IPS-18a (cell line): ENCODE data around the gene COL18A1.

Experiments used
- H3K27ac ChIP-seq: one replicate; pipeline ENCODE4 v1.5.1; 2013; ENCODE audit warnings: low read length
- H3K27me3 ChIP-seq: one replicate; pipeline ENCODE4 v1.6.1; 2013; ENCODE audit warnings: mild to moderate bottlenecking, low read length; ENCODE audit not compliant: control insufficient read depth, insufficient read depth
- H3K36me3 ChIP-seq: one replicate; pipeline ENCODE4 v1.6.1; 2013; ENCODE audit warnings: low read depth, low read length; ENCODE audit not compliant: control insufficient read depth
- H3K4me1 ChIP-seq: one replicate; pipeline ENCODE4 v1.6.1; 2013; ENCODE audit warnings: low read depth, low read length; ENCODE audit not compliant: control insufficient read depth
- H3K4me3 ChIP-seq: one replicate; pipeline ENCODE4 v1.5.1; 2013; ENCODE audit warnings: low read length
- H3K9ac ChIP-seq: one replicate; pipeline ENCODE4 v1.6.1; 2013; ENCODE audit warnings: mild to moderate bottlenecking, low read length, moderate library complexity
- H3K9me3 ChIP-seq: one replicate; pipeline ENCODE4 v1.6.1; 2013; ENCODE audit warnings: low read depth, low read length; ENCODE audit not compliant: control insufficient read depth

The COL18A1 gene

DNA sequence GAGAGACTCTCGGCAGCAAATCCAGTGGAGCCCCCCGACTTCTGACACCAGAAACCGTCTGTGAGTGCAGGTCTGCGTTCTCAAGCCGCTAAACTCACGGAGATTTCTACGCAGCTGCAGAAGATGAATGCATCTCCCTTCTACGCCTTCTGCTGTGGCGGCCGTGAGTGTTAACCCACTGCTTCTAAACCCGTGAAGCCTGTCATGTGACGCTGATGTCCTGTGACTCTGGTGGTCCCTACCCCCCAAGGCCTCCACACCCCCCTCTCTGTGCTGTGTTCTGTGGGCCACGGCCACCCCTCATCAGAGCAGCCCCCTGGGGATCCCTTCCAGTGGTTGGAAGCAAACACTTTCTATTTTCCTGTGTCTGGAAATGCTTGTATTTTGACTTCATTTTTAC lies 33.9 kb upstream of the COL18A1 start:
- Histone ChIP-seq H3K4me1 (no peaks in the 10 kb centered on the region), H3K9me3 (no peaks in the 10 kb centered on the region), H3K27ac (no peak overlapping the region), H3K36me3 (no peaks in the 10 kb centered on the region), H3K27me3 (no peaks in the 10 kb centered on the region), H3K9ac (no peak overlapping the region), H3K4me3 (no peak overlapping the region)

GRCh38 chr21:45371655-45372054 lies 33.3 kb upstream of the COL18A1 start:
- H3K9ac ChIP-seq, result no peak overlapping the region
- no peak overlapping the region for H3K27ac ChIP-seq
- no peaks in the 10 kb centered on the region for H3K4me1 ChIP-seq
- H3K27me3 ChIP-seq, result no peaks in the 10 kb centered on the region
- no peaks in the 10 kb centered on the region for H3K9me3 ChIP-seq
- H3K4me3 ChIP-seq, result no peak overlapping the region
- no peaks in the 10 kb centered on the region for H3K36me3 ChIP-seq

GRCh38 chr21:45372732-45373355 lies 32.1 kb upstream of the COL18A1 start:
- H3K36me3 ChIP-seq, result no peaks in the 10 kb centered on the region
- H3K27ac ChIP-seq, result no peak overlapping the region
- H3K9me3 ChIP-seq, result peaks cover 6% of the 10 kb centered on the region
- no peak overlapping the region for H3K9ac ChIP-seq
- no peaks in the 10 kb centered on the region for H3K27me3 ChIP-seq
- H3K4me1 ChIP-seq, result peaks cover 4% of the 10 kb centered on the region
- no peak overlapping the region for H3K4me3 ChIP-seq

GRCh38 chr21:45373991-45374816 lies 30.8 kb upstream of the COL18A1 start:
- peaks cover 6% of the 10 kb centered on the region for H3K9me3 ChIP-seq
- peaks cover 14% of the 10 kb centered on the region for H3K4me1 ChIP-seq
- no peak overlapping the region for H3K4me3 ChIP-seq
- H3K36me3 ChIP-seq, result no peaks in the 10 kb centered on the region
- no peaks in the 10 kb centered on the region for H3K27me3 ChIP-seq
- no peak overlapping the region for H3K9ac ChIP-seq
- H3K27ac ChIP-seq, result no peak overlapping the region

DNA sequence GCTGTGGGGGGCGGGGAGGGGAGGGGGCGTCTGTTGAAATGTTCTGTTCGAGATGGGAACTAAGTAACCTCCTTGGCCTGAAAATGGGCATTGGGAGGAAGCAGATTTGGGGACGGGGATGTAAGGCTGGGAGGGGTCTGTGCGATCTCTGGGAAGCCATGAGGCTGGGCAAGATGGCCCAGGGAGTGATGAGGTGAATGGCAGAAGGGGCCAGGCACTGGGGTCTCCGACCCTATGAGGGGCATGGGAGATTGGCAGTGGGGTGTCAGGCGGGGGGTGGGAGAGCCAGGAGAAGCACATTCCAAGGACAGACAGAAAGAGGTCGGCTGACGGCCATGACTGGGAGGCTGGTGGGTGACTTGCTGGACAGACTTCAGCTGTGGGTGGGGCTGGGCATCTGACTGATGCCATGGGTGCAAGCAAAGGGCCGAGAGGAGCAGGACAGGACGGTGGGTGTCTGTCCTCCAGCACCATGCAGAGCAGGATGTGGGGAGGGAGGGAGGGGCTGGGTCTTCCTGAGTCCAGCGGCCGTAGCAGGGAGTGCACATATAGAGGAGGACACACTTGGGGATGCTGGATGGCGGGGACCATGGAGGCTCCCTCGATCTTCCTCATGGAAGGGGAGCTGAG lies 30.0 kb upstream of the COL18A1 start:
- no peak overlapping the region for H3K27ac ChIP-seq
- peaks cover 6% of the 10 kb centered on the region for H3K9me3 ChIP-seq
- no peak overlapping the region for H3K4me3 ChIP-seq
- no peaks in the 10 kb centered on the region for H3K27me3 ChIP-seq
- no peak overlapping the region for H3K9ac ChIP-seq
- no peaks in the 10 kb centered on the region for H3K36me3 ChIP-seq
- H3K4me1 ChIP-seq, result peaks cover 14% of the 10 kb centered on the region

DNA sequence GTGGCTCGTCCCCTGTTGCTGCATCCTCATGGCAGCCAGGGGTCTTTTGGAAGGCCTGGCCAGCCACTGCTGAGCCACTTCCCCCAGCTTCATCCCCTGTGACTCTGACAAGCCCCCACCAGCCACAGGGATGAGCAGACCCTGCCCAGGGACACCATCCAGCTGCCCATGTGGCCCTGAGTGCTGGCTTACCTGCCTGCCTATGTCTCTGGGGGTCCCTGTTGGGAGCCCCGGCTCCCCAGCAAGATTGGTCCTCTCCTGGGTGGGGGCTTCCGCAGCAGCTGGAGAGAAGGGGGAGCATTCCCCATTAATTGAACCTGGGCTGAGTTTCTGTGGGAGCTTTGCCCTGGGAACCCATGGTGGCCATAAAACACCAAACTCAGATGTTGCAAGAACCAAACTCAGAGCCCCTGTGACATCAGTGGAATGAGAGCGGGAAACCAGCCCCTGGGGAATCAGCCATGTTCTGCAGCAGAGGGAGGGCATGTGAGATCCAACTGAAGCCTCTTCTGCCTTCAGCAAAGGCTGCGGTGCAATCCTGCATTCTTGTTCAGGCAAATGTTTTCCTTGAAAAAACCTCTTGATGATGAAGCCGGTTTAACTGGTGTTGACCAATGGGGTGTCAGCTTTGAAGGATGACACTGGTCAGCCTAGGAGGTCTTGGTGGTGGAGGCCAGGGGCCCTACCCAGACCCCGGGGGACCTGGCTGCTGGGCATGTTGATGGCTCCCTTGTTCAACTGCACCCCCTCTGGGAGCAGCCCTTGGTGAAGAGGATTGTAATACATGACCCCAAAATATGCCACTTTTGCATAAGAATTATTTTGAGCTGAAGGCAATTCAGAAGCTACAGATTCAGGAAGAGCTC lies 28.3 kb upstream of the COL18A1 start:
- H3K9me3 ChIP-seq, result peaks cover 6% of the 10 kb centered on the region
- H3K27me3 ChIP-seq, result no peaks in the 10 kb centered on the region
- no peak overlapping the region for H3K4me3 ChIP-seq
- no peak overlapping the region for H3K9ac ChIP-seq
- peaks cover 14% of the 10 kb centered on the region for H3K4me1 ChIP-seq
- no peaks in the 10 kb centered on the region for H3K36me3 ChIP-seq
- no peak overlapping the region for H3K27ac ChIP-seq

GRCh38 chr21:45377325-45377709 lies 27.6 kb upstream of the COL18A1 start:
- Histone ChIP-seq H3K9ac (no peak overlapping the region), H3K36me3 (no peaks in the 10 kb centered on the region), H3K4me3 (no peak overlapping the region), H3K4me1 (peaks cover 14% of the 10 kb centered on the region), H3K27me3 (no peaks in the 10 kb centered on the region), H3K27ac (no peak overlapping the region), H3K9me3 (peaks cover 6% of the 10 kb centered on the region)

DNA sequence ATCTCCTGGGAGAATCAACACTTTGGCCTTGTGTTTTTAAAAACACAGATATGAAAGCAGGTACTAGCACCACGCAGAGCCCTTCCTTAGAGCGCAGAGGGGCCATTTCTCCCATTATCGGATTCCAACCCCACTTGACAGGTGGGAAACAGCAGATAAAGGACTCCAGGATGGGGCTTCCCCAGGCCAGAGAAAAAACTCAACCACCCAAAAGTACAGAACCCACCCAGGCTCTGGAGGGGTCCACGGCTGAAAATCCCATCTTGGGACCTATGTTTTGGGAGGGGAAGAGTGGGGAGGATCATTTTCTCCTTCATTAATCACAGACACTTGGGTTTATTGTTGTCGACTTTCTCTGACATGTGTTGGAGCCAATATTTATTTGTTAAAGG lies 27.1 kb upstream of the COL18A1 start:
- Histone ChIP-seq H3K4me3 (peak overlapping the region; percentile 21), H3K9me3 (peaks cover 6% of the 10 kb centered on the region), H3K4me1 (peaks cover 14% of the 10 kb centered on the region), H3K27me3 (no peaks in the 10 kb centered on the region), H3K27ac (no peak overlapping the region), H3K9ac (no peak overlapping the region), H3K36me3 (no peaks in the 10 kb centered on the region)

DNA sequence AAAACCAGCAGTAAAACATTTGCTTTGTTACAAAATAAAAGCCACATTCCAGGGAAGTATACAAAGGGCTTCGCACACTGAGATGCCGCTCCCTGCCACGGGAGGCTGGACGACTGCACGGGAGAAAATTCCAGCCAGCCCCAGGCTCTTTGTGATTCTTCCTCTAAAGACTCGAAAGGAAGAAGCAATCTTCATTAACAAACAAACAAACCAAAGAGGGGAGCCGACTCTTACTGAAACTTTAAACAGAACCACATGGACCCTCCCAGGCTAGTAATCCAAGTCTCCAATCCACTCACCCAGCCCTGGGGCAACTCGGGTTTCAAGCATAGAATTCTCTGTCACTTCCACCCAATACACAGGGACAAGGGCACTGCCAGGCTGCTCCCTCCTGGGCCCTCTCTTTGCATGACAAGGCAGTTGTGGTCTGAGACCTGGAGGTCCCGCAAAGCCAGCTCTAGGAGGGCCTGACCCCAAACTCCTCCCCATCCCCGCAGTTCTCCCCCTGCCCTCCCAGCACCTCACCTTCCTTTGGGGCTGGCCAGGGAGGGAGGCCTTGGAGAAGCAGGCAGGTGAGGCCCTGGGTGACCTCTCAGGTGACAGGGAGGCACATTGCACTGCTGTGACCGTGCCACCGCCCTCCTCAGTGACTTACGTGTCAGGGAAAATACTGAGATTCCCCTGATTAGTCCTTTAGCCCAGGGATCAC lies 26.6 kb upstream of the COL18A1 start:
- H3K9me3 ChIP-seq, result peaks cover 6% of the 10 kb centered on the region
- H3K27me3 ChIP-seq, result no peaks in the 10 kb centered on the region
- peaks cover 14% of the 10 kb centered on the region for H3K4me1 ChIP-seq
- no peak overlapping the region for H3K9ac ChIP-seq
- H3K4me3 ChIP-seq, result peak overlapping the region; percentile 21
- no peaks in the 10 kb centered on the region for H3K36me3 ChIP-seq
- no peak overlapping the region for H3K27ac ChIP-seq

DNA sequence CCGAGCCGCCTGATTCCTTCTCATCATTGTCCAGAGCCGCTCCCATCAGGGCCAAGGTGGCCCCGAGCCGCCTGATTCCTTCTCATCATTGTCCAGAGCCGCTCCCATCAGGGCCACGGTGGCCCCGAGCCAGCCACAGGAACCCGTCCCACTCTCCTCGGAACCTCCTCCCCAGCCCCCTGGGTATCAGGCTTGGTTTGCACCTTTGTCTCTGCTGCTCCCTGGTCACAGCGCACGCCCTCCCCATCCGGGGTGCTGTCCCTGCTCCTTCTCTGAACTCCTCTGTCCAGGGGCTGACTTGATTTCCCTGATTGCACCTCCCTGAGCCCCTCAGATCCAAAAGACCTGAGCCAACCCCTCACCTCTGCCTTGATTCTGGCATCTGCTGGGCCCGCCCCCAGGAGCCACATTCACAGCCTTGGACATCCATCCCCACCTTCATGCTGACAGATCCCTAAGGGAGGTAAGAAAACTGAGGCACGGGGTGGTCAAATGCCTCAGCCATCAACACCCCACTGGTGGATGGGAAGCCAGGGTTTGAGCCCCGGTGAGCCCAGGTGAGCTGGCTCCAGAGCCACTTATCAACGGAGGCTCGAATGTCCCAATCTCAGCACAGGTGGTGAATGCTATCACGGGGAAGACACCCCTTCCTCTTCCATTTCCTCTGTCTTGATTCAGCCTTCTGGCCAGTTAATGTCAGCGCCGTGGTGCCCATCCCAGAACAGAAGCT lies 25.6 kb upstream of the COL18A1 start:
- no peak overlapping the region for H3K27ac ChIP-seq
- peaks cover 6% of the 10 kb centered on the region for H3K9me3 ChIP-seq
- H3K9ac ChIP-seq, result no peak overlapping the region
- H3K27me3 ChIP-seq, result no peaks in the 10 kb centered on the region
- H3K4me1 ChIP-seq, result peaks cover 14% of the 10 kb centered on the region
- no peak overlapping the region for H3K4me3 ChIP-seq
- H3K36me3 ChIP-seq, result no peaks in the 10 kb centered on the region
